HG03066 (cell line): ENCODE results near the gene PDSS2.
"Not testable (repeated sequence)": the region's sequence is repeated elsewhere in the genome, so short reads cannot be mapped to it uniquely, and the experiment has no call there.

Experiments
- ATAC-seq: cut with Tn5 transposase; IDR thresholded peaks from one replicate; pipeline ENCODE4 v1.9.1; 2021; ENCODE audit warnings: low read depth; ENCODE audit not compliant: unreplicated experiment

Gene PDSS2

DNA sequence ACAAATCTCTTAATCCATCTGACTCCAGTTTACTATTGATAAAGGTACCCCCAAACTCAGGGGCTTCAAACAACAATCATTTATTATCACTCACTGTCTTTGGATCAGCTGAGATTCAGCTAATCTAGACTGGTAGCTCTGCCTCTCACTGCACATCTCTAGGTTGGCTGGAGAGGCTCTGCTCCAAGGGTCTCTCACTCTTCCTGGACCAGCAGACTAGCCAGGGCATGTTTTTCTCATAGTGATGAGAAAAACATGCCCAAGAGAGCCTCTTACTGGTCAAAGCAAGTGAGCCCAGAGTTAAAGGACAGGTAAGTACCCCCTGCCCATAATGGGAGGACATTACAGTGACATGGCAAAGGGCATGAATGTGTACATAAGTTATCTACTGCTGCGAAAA lies 228.9 kb downstream of the PDSS2 start:
- no peak for ATAC-seq

- no peak for ATAC-seq
Measured at GRCh38 chr6:107230024-107230423, 229.3 kb downstream of the PDSS2 start.

- no peak for ATAC-seq
Measured at GRCh38 chr6:107228754-107229153, 230.6 kb downstream of the PDSS2 start.

DNA sequence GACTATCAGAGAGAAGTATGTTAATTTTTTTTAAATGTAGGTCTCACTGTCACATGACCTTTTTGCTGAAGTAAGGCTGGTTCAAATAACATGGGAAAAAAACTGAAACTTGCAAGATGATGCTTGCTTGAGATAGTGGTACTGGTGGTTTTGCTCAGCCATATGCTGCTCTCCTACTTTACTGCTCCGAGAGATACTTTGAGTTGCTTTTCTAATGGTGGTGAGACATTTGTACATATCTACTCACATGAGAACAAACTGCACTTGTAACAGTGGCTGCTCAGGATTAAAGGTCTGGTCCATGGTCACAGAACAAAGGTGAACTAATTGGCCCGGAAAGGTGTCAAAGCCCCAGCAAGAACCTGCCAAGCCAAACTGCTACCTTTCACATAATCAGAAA lies 237.8 kb downstream of the PDSS2 start:
- ATAC-seq, result no peak

DNA sequence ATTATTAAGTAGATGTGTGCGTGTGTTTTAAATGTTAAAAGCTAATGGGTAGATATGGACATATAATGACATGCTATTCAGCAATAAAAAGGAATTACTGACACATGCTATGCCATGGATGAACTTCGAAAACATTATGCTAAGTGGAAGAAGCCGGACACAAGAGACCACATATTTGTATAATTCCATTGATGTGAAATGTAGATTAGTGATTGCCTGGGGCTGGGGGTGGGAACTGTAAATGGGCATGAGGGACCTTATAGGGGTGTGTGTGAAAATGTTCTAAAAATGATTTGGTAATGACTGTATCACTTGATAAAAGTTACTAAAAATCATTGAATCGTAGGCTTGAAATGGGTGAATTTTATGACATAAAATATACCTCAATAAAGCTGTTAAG lies 239.5 kb downstream of the PDSS2 start:
- no peak for ATAC-seq

GRCh38 chr6:107218142-107218541 lies 241.2 kb downstream of the PDSS2 start:
- ATAC-seq, result no peak

- ATAC-seq, result no peak
Measured at GRCh38 chr6:107217248-107217647, 242.1 kb downstream of the PDSS2 start.

DNA sequence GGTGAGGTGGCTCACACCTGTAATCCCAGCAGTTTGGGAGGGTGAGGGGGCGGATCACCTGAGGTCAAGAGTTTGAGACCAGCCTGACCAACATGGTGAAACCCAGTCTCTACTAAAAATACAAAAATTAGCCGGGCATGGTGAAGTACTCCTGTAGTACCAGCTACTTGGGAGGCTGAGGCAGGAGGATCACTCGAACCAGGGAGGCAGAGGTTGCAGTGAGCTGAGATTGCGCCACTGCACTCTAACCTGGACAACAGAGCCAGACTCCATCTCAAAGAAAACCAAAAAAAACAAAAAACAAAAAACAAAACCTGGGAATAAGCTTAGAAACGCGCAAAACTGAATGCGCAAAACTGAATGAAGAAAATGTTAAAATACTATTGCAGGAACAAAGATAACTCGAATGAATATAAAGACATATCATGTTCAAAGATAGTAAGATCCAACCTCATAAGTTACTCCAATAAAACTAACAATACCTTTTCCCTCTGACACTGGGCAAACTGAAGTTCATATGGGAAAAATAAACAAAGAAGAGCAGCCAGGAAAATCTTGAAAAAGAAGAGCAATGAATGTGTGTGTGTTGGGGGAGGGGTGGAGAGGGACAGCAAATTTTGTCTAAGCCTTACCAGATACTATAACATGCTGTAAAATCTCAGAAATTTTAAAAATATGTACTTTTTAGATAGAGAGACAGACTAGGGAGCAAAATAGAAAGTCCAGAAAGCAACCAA lies 243.0 kb downstream of the PDSS2 start:
- ATAC-seq, result no peak

DNA sequence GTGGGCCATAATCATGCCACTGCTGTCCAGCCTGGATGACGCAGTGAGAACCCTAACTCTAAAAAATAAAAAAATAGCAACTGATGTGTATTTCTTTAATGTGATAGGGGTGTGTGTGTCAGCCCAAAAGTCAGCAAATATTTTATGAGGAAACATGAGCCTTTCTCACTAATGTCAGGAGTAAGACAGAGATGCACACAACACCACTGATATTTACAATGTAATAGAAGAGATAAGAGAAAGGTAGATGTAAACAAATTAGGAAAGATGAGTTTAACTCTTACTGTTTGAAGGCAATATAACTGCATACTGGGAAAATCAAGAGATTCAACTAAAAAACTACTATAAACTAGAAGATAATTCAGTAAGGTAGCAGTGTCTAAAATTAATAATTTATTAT lies 244.0 kb downstream of the PDSS2 start:
- ATAC-seq, result no peak

DNA sequence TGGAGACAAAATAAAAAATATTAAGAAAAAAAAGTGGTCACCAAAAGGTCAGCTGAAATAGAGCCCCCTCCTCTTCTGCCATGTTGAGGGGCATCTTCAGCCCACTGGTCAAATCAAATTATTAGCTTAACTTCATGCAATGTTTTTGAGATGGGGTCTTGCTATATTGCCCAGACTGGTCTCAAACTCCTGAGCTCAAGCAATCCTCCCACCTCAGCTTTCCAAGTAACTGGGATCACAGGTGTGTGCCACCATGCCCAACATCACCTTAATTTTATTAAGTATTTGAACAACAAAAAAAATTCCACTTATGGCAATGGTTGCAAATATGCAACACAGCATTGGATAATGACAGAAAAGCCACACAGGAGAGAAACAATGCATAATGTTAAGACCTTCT lies 244.7 kb downstream of the PDSS2 start:
- no peak for ATAC-seq

DNA sequence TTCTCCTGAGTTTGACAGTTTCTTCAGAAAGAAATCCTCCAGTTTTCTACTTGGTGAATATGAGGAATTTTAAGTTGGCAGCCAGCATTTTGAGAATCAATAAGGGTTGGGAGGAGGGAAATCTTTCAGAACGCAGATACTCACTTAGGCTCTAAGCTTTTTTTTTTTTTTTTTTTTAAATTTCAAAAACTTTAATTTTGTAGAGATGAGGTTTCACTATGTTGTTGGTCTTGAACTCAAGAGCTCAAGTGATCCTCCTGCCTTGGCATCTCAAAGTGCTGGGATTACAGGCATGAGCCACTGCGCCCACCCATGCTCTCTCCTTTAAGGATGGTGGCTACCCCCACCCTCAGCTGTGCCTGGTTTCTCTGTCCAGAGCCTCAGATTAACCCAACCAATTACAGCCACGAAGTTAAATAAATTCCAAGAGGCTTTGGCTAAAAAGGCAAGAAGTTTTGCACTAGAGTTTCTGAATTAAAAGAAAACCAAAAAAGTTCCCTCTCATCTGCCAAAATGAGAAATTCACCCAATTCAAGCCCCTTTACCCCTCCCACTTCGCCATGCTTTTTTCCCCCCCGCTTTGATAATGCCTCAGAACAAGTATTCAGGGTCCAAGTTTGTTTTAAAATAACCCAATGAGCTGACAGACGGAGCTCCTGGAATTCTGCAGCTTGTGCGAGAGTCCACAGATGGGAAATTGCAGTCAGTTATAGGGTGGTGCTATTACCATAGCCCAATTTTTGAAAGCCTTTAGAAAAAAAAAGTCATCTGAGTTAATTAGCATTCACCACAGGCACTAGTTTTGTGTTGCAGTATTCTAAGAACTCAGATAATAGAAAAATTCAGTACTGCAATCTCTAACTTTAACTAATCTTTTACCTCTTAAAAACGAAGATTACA lies 249.7 kb downstream of the PDSS2 start:
- ATAC-seq, result no peak

DNA sequence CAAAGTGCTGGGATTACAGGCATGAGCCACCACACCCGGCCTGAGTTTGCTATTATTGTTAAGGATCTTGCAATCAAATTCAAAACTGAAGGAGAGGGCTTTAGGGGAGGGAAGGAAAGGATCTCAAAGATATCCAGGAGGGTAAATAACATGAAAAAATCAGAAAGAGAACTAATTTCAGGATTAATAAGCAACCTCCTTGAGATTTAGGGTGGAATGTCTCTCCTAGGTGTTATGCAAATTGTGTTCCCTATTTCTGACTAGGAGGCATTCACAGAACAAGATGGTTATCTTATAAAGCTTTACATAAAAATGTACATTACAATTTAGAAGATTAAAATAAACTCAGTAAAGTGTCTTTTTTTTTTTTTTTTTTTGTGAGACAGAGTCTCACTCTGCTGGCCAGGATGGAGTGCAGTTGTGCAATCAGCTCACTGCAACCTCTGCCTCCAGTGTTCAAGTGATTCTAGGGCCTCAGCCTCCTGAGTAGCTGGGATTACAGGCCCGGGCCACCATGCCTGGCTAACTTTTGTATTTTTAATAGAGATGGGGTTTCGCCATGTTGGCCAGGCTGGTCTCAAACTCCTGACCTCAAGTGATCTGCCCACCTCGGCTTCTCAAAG lies 252.0 kb downstream of the PDSS2 start:
- ATAC-seq, result no peak

- no peak for ATAC-seq
Measured at GRCh38 chr6:107205058-107205998, 254.0 kb downstream of the PDSS2 start.

- ATAC-seq, result no peak
Measured at GRCh38 chr6:107202876-107203468, 256.4 kb downstream of the PDSS2 start.

DNA sequence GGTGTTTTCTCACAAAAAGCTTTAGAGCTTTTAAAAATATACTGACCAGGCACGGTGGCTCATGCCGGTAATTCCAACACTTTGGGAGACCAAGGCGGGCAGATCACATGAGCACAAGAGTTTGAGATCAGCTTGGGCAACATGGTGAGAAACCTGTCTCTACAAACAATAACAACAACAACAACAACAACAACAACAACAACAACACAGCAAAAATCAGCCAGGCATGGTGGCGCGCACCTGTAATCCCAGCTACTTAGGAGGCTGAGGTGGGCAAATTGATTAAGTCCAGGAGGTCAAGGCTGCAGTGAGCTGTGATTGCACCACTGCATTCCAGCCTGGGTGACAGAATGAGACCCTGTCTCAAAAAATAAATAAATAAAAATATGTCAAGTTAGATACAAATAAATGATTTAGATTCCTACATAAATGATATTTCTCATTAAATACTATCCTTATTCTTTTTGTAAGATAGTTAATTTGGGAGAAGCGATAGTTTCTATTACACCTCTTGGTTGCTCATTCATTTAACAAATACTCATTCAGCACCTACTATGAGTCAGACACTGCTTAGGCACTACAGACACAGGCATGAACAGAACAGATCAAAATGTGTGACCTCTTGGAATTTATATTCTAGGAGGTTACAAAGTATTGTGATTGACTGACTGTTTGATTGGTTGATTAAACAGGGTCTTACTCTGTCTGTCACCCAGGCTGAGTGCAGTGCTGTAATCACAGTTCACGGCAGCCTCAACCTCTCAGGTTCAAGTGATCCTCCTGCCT lies 260.5 kb downstream of the PDSS2 start:
- ATAC-seq, result no peak

DNA sequence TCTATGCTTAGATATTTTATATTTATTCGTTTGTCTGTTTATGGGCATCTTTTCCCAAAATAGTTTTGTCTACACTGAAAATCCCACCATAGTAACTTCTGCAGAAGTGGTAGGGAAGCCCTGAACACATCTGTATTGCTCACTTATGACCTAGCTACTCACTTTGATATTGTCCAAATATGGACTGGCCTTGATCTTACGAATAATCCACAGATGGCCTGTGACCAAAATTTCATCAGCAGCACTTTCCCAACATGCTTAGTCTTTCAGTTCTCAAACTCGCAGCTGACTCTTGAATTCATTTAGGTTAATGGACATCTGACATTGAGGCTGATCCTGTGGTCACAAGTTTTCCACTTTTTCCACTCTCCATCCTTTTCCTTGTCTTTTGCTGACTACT lies 263.2 kb downstream of the PDSS2 start:
- ATAC-seq, result no peak

- ATAC-seq, result not testable (repeated sequence)
Measured at GRCh38 chr6:107194723-107195122, 264.6 kb downstream of the PDSS2 start.

DNA sequence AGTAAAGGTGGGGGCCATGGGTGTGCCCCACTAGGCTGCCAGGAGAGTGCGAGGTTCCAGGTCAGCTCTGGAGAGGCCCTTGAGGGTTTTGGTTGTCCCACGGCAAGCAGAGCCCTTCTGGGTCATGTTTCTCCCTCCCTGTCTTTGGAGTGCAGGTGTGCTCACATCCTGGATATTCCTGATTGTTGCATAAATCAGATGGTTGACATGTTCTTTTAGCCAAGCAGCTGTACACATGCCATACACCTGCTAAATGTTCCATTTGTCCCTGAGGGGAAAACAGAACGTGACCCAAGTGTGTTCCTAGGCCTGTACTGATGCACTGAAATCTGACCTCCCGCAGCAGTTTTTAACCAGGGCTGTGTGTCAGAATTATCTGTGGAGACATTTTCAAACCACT lies 266.5 kb downstream of the PDSS2 start:
- ATAC-seq, result no peak

- ATAC-seq, result no peak
Measured at GRCh38 chr6:107187630-107188029, 271.7 kb downstream of the PDSS2 start.
